8988T (cell line): ENCODE measurements around the gene TRIP13.

Source experiments
- DNase-seq: peaks from one replicate; pipeline ENCODE4 v3.0.0; 2011

Gene TRIP13

DNA sequence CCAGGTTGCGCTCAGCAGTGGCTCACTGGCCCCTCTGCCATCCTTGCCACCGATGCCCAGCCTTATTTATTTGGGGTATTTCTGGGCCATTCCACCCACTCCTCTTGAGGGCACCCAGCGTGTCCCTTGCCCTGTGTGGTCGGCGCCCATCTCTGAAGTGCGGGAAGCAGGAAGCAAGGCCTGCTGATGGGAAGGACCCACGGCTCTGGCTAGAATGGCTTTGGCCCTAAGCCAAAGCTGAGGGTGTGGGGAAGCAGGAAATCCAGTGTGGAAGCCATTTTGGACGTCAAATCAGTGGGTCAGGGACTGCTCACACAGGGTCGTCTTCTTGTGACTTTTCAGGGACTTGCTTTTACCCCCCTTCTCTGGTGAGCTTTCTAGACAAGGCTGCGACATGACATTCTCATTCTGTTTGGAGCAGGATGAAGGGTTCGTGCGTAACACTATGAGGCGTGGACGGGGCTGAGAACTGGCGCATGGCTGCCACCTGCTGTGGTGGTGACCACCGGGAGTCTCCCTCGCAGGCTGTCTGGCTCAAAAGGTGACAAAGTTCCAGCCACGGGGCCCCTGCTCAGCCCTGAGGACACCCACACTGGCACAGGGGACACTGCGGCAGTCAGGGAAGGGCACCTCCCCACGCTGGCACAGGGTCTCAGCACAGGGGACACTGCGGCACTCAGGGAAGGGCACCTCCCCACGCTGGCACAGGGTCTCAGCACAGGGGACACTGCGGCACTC is 65.2 kb downstream of the TRIP13 start:
- DNase-seq, result no peak

GRCh38 chr5:958701-959571 is 66.3 kb downstream of the TRIP13 start:
- DNase-seq, result no peak

GRCh38 chr5:959581-960531 is 67.2 kb downstream of the TRIP13 start:
- DNase-seq, result no peak

- DNase-seq, result no peak
Observed at GRCh38 chr5:960551-960950, 67.9 kb downstream of the TRIP13 start.

- no peak for DNase-seq
Observed at GRCh38 chr5:961002-961710, 68.5 kb downstream of the TRIP13 start.

DNA sequence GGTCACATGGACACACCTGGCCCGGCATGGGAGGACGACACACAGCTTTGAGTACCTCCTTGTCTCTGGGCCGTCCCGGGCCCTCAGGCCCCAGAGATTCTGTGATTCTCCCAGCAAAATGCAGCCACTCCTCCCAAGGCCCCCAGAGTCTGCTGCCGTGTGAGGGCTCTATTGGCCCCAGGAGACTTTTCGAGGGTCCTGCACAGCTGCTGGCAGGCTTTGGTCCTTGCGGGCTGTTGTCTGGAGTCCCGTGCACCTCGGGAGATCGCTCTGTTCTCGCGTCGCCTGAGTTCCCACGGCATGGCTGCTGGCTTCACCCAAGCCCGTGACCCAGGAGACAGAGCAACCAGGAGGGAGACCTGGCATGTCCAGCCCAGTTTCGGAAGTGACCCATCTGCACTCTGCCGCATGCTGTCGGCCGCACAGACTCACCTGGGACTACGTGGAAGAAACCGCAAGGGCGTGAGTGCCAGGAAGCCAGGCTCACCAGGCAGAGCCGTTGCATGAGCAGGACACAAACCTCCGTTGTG is 69.1 kb downstream of the TRIP13 start:
- DNase-seq, result peak; percentile 28

GRCh38 chr5:962386-962785 is 69.7 kb downstream of the TRIP13 start:
- no peak for DNase-seq

DNA sequence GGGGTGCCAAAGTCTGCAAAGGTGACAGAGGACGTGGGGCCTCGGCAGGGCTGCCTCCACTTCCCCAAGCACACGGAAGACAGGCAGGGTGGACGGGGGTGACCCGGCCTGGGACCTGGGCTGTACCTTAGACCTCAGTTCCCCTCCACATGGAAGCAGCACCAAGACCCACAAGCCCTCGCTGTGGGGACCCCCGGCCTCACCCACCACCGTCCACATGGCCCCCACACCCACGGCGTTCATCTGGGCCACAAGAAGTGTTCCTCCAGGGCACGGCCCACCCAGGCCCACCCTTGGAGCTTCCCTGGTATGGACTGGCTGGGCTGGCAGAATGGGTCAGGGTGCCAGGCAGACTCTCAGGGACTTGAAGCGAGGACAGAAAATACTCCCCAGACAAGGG is 70.1 kb downstream of the TRIP13 start:
- peak; percentile 15 for DNase-seq

GRCh38 chr5:963310-963672 is 70.6 kb downstream of the TRIP13 start:
- peak; percentile 10 for DNase-seq

GRCh38 chr5:963673-964531 is 71.2 kb downstream of the TRIP13 start:
- DNase-seq, result peak; percentile 20

- peak; percentile 12 for DNase-seq
Observed at GRCh38 chr5:964821-965220, 72.1 kb downstream of the TRIP13 start.

GRCh38 chr5:965604-966344 is 73.1 kb downstream of the TRIP13 start:
- peak; percentile 22 for DNase-seq

GRCh38 chr5:966345-966710 is 73.6 kb downstream of the TRIP13 start:
- peak; percentile 13 for DNase-seq

- no peak for DNase-seq
Observed at GRCh38 chr5:966941-967340, 74.3 kb downstream of the TRIP13 start.
